A673 (cell line): ENCODE data around the gene MRPL14. TPM values are rescaled to one million over a fixed set of nuclear protein-coding genes. Genes with fewer than 3 reads are reported as not detected.
A peak's percentile ranks its signal among the peaks of the same experiment; 100 is the strongest.

ENCODE experiments used
- BruUV-seq: library from RNA; stranded (reverse); fragments of 400-500 nt; replicated peaks from 2 replicates; lab custom pipeline; 2021; lab: Mats Ljungman, UMichigan
- CTCF ChIA-PET: fragments of 300-600 bp; sonication (Branson Sonifier 250); formaldehyde crosslinking; loops from one replicate; lab custom pipeline; 2022; ENCODE audit warnings: antibody characterized with exemption; lab: Charles Lee
- POLR2A ChIA-PET: fragments of 300-600 bp; sonication (Branson Sonifier 250); formaldehyde crosslinking; loops from one replicate; lab custom pipeline; 2022; ENCODE audit warnings: antibody characterized with exemption; ENCODE audit not compliant: low non-redundant PET; lab: Charles Lee
- DNase-seq: peaks from one replicate; pipeline ENCODE4 v3.0.0-alpha.2; 2015; ENCODE audit warnings: low spot score
- H3K27ac ChIP-seq: fragments of 200-600 bp; sonication (generic); 2 replicates; pipeline ENCODE4 v1.5.1; 2016; ENCODE audit warnings: mixed run types, low read depth, mild to moderate bottlenecking, mixed read lengths, antibody characterized with exemption, low read length; ENCODE audit not compliant: poor library complexity, severe bottlenecking
- H3K27me3 ChIP-seq: fragments of 200-600 bp; sonication (generic); replicated peaks from 2 replicates; pipeline ENCODE4 v1.6.1; 2017; ENCODE audit warnings: mixed run types, low read depth, mild to moderate bottlenecking, mixed read lengths, antibody characterized with exemption, low read length; ENCODE audit not compliant: insufficient read depth, poor library complexity
- H3K36me3 ChIP-seq: fragments of 200-600 bp; sonication (generic); 2 replicates; pipeline ENCODE4 v1.6.1; 2016; ENCODE audit warnings: mixed run types, mild to moderate bottlenecking, mixed read lengths, antibody characterized with exemption, low read length; ENCODE audit not compliant: insufficient read depth, poor library complexity, severe bottlenecking
- H3K4me1 ChIP-seq: fragments of 200-600 bp; sonication (generic); 2 replicates; pipeline ENCODE4 v1.6.1; 2017; ENCODE audit warnings: mixed run types, mild to moderate bottlenecking, mixed read lengths, antibody characterized with exemption, low read length; ENCODE audit not compliant: insufficient read depth, poor library complexity, severe bottlenecking
- H3K4me3 ChIP-seq: fragments of 200-600 bp; sonication (generic); 2 replicates; pipeline ENCODE4 v1.5.1; 2016; ENCODE audit warnings: low read depth, mixed run types, mild to moderate bottlenecking, mixed read lengths, low read length; ENCODE audit not compliant: poor library complexity, severe bottlenecking
- H3K9me3 ChIP-seq: fragments of 200-600 bp; sonication (generic); 2 replicates; pipeline ENCODE4 v1.6.1; 2016; ENCODE audit warnings: mixed run types, low read depth, mild to moderate bottlenecking, mixed read lengths, antibody characterized with exemption, low read length; ENCODE audit not compliant: poor library complexity, severe bottlenecking
- CTCF ChIP-seq: fragments of 300-800, 200-600 bp; sonication (generic); conservative IDR thresholded peaks from 2 replicates; pipeline ENCODE4 v1.5.1; 2017; ENCODE audit warnings: low read depth, mild to moderate bottlenecking, antibody characterized with exemption, low read length, moderate library complexity, mixed read lengths
- EZH2 ChIP-seq: fragments of 200-600 bp; sonication (generic); IDR thresholded peaks from 2 replicates; pipeline ENCODE4 v1.6.1; 2017; ENCODE audit warnings: borderline replicate concordance, low read depth, mild to moderate bottlenecking, mixed read lengths, antibody characterized with exemption, low read length; ENCODE audit not compliant: poor library complexity, severe bottlenecking
- intact Hi-C: fragments of 100-400 bp; cut with micrococcal nuclease; formaldehyde crosslinking; loops from one replicate; pipeline ENCODE4 v1.10.0; 2022; ENCODE audit not compliant: unreplicated experiment
- total RNA-seq: library from RNA; stranded (reverse); gene quantifications from 2 replicates; pipeline ENCODE4 v1.2.3, GENCODE V29; 2021

MRPL14 gene
- total RNA-seq, 1 experiment from 2014 or later = 78.8 TPM

GRCh38 chr6:44128020-44128917, 1.0 kb upstream of the MRPL14 start:
- TF ChIP-seq EZH2 (no peak), CTCF (no peak)
- ChIA-PET CTCF (interaction anchor here (0.7 kb wide), 1 partner anchor 128 kb away, joined by 9 read pairs; no protein-coding TSS in a partner anchor), POLR2A (interaction anchor here (0.5 to 0.6 kb wide), 3 partner anchors 358 to 949 kb away, joined by 3 to 11 read pairs (median 8); partner anchors contain the start of gene VEGFA)
- no peaks in the 10 kb centered on the region for H3K36me3 ChIP-seq
- no peaks in the 10 kb centered on the region for H3K9me3 ChIP-seq
- DNase-seq = no peak
- intact Hi-C loops = no loop called here
- peaks cover 30% of the 10 kb centered on the region for H3K4me1 ChIP-seq
- peak overlapping the region; percentile 83 for H3K4me3 ChIP-seq
- BruUV-seq = no TSS peak
- H3K27me3 ChIP-seq = no peaks in the 10 kb centered on the region
- H3K27ac ChIP-seq = peak overlapping the region; percentile 83

GRCh38 chr6:44126320-44127149, 717 bp downstream of the MRPL14 start:
- Histone ChIP-seq H3K4me3 (peak overlapping the region; percentile 83), H3K36me3 (no peaks in the 10 kb centered on the region), H3K4me1 (peaks cover 35% of the 10 kb centered on the region), H3K27ac (peak overlapping the region; percentile 92), H3K27me3 (no peaks in the 10 kb centered on the region), H3K9me3 (no peaks in the 10 kb centered on the region)
- ChIA-PET POLR2A (no interaction called here), CTCF (interaction anchor here (0.6 kb wide), 1 partner anchor 94 kb away, joined by 3 read pairs; no protein-coding TSS in a partner anchor)
- DNase-seq = peak; percentile 55
- TF ChIP-seq EZH2 (no peak), CTCF (no peak)
- intact Hi-C loops = no loop called here
- no TSS peak for BruUV-seq

GRCh38 chr6:44123544-44123943, 3.7 kb downstream of the MRPL14 start:
- Histone ChIP-seq H3K27ac (peak overlapping the region; percentile 40), H3K27me3 (no peaks in the 10 kb centered on the region), H3K36me3 (no peaks in the 10 kb centered on the region), H3K9me3 (no peaks in the 10 kb centered on the region), H3K4me3 (no peak overlapping the region), H3K4me1 (peaks cover 40% of the 10 kb centered on the region)
- TF ChIP-seq CTCF (no peak), EZH2 (no peak)
- CTCF ChIA-PET = no interaction called here
- no peak for DNase-seq
- intact Hi-C loops = no loop called here
- POLR2A ChIA-PET = no interaction called here
- BruUV-seq = no TSS peak
